ENCODE measurements around the gene C1QC.

The C1QC gene

DNA sequence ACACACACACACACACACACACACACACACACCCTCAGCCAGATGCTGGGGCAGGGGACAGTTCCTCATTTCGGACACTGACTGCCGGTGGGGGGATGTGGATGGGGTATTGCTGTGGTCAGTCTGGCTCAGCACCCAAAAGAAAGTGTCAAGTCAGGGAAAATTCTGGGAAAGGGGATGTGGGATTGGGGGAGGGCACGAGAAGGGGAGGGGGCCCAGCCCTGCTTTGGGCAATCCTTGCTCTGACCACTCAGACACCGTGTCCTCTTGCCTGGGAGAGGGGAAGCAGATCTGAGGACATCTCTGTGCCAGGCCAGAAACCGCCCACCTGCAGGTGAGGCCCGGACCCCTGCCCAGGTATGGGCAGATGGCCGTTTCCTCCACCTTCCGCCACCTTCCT, at the start of gene C1QC:
C1QC (plus strand) TSS at position 253 of the 400 bp plus-strand sequence. CDS start 391 bp downstream, outside the sequence.
- no peak for DNase-seq

DNA sequence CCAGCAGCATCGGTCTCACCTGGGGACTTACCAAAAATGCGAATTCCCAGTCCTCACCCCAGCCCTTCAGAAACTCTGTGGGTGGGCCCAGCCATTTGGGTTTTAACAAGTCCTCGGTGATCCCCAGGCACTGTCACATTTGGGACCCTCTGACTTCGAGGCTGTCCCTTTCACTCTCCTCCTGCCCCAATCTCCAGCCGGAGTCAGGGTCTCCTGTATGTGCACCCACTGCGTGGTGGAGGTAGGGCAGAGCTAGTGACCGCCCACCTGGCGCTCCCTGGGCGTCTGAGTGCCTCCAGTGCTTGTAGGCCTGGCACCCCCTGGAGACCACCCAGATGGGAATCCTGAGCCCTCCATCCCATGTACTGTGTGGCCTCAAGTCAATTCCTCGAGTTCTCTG, 49.0 kb upstream of the C1QC start:
- DNase-seq: no peak

DNA sequence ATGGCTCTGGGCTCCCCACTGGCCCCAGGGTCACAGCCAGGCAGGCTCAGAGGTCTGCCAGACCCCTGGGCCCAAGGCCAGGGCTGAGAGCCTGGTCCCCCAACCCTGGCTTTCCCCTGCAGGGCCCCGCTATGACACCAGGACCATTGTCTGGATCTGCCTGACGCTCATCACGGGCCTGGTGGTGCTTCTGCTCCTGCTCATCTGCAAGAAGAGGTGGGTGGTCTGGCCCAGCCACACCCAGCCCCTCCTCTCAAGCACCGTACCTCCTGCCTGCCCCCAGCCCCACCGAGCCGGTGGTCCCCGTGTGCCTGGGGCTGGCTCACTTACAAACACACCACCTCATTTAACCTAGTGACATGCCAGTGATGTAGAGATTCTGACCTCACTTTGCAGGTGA, 48.3 kb upstream of the C1QC start:
- DNase-seq: no peak

DNA sequence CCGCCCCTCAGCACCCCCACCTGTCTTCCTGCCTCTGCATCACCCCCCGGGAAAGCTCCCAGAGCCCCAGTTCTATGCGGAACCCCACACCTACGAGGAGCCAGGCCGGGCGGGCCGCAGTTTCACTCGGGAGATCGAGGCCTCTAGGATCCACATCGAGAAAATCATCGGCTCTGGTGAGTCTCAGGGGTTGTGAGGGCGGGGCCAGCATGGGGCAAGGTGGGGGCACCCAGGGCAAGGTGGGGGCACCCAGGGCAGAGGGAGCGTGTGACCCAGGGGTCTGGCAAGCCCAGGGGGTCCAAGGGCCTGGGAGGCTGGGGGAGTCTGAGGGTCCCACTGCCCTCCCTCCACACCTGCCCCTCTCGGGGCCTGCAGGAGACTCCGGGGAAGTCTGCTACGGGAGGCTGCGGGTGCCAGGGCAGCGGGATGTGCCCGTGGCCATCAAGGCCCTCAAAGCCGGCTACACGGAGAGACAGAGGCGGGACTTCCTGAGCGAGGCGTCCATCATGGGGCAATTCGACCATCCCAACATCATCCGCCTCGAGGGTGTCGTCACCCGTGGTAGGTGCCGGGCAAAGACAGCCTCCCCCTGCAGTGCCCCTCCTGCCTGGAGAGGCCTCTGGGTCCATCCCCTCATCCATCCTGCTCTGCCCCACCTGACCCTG, 46.0 kb upstream of the C1QC start:
- DNase-seq: no peak

DNA sequence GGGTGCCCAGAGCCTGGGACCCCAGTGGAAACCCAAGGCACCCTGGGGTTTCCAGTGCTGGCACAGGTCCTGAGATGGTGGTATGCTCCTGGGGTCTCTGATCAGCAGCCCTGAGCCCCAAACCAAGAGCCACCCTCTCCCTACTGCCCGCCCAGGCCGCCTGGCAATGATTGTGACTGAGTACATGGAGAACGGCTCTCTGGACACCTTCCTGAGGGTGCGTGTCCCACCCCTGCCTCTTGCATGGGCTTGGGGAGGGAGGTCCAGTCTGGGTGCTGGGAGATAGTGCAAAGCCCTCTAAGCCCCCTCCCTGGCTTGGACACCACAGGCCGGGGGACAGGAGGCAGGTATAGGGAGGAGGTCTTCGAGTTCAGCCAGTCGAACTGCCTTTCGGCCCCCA, 45.4 kb upstream of the C1QC start:
- no peak for DNase-seq

DNA sequence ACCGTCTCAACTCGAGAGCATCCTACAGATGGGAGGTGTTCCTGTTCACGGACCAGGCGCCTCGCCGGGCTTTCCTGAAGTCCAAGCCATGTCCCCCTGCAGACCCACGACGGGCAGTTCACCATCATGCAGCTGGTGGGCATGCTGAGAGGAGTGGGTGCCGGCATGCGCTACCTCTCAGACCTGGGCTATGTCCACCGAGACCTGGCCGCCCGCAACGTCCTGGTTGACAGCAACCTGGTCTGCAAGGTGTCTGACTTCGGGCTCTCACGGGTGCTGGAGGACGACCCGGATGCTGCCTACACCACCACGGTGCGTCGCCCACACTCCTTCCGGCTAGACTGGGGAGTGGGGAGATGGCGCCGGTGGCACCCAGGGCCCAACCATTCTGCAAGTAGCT, 44.7 kb upstream of the C1QC start:
- no peak for DNase-seq

DNA sequence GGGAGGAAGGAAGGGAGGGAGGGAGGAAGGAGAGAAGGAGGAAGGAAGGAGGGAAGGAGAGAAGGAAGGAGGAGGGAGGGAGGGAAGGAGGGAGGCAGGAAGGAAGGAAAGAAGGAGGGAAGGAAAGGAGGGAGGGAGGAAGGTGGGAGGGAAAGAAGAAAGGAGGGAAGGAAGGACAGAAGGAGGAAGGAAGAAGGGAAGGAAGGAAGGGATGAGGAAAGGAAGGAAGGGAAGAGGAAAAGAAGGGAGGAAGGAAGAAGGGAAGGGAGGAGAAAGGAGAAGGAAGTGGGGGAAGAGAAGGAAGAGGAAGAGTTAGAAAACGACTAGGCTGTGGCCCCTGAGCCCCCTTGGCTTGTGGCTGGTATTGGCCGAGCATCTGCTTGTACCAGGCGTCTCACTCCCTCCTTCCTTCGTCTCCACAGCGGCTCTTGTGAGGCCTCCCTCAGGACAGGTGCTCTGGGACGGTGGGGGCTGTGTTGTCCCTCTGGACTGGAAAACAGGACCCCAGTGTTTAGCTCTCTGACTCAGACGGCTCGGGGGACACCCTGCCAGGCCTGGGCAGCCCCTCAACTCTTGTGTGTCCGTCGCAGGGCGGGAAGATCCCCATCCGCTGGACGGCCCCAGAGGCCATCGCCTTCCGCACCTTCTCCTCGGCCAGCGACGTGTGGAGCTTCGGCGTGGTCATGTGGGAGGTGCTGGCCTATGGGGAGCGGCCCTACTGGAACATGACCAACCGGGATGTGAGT, 43.2 kb upstream of the C1QC start:
- DNase-seq: no peak

DNA sequence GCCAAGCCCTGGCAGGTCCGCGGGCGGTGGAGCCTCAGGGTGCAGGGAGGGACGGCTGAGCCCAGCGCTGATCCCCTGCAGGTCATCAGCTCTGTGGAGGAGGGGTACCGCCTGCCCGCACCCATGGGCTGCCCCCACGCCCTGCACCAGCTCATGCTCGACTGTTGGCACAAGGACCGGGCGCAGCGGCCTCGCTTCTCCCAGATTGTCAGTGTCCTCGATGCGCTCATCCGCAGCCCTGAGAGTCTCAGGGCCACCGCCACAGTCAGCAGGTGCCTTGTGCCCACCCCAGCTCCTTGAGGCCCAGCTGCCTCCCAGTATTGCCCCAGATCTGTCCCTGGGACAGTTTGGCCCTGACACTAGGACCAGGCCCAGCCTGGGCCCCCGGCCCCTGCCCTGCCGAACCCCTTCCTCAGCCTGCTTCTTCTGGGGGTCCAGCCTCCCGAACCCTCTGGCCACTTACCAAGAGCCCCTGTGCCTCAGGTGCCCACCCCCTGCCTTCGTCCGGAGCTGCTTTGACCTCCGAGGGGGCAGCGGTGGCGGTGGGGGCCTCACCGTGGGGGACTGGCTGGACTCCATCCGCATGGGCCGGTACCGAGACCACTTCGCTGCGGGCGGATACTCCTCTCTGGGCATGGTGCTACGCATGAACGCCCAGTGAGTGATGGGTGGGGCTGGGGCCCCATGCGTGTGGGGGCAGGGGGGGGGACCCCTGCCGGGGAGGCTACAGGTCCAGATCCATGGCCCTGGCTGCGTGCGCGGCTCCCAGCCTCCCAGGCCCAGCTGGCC, 42.4 kb upstream of the C1QC start:
- DNase-seq: no peak

DNA sequence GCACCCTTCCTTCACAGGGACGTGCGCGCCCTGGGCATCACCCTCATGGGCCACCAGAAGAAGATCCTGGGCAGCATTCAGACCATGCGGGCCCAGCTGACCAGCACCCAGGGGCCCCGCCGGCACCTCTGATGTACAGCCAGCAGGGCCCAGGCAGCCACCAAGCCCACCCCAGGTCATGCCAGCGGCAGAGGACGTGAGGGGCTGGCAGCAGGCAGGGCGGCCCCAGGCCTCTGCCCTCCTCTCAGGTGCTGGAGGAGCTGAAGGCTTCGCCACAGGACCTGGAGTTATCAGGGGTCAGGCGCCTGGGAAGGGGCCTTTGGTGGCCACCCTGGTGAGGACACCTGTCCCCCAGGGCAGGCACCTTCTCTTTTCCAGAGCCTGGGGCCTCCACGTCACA, 41.8 kb upstream of the C1QC start:
- DNase-seq: no peak

DNA sequence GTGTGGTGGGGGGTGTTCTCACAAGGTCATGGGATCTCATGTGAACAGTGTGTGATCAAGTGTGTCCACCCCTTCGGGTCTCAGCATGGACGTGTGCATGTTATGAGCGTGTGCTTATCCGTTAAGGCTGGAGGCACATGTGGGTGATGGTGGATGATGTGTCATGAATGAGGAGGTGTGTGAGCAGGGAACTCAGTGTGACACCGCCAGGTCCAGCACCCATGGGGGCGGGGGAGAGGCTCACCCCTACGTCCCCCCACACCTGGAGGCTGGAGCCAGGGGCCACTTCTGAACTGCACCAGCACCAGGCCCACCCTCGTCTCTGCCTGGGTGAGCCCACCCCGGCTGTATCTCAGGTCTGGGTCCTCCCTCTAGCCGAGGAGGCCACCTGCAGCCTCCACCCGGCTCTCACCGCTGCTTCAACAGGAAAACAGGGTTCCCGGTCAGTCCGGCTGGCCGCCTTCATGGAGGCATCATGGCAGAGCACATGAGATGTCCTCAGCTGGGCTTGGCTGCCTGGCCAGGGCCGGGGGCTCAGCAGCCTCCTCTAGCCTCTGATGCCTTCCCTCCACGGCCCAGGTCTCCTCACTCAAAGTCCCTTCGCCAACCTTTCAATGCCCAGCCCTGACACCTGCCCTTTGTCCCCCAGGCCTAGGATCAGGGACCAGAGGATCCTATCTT, 41.2 kb upstream of the C1QC start:
- no peak for DNase-seq

DNA sequence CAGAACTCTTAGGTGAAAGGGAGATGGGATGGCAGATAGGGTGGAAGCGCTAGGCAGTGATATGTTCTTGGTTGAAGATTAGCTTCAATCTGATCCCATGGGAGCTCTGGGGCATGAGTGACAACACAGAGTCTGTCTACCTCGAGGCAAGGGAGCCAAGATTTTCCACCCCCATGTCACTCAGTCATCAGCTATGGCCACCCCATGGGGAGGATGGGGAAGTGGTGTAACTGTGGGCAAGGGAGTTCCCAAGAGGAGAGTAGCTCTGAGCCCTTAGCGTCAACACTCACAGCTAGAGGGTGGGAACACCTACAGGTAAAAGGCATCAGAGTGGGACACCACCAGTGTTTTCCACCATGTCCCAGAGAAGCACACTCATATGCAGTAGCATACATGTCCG, 37.3 kb upstream of the C1QC start:
- DNase-seq: no peak

DNA sequence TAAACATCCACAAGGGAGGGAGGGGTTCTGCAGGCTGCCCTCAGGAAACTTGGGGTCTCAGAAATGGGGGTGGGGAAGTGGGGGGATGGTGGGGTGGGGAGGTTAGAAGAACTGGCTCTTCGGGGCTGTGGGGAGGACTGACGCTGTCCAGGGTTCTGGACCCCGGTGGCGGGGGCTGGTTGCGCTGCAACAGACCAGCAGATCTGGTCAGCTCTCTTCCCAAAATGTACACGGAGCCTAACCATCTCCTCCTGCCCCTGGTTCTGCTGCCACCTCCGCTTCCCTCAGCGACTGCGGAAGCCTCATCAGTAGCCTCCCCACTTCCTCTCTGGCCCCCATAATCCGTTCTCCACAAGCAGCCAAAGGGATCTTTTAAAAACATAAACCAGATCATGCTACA, 36.3 kb upstream of the C1QC start:
- no peak for DNase-seq

DNA sequence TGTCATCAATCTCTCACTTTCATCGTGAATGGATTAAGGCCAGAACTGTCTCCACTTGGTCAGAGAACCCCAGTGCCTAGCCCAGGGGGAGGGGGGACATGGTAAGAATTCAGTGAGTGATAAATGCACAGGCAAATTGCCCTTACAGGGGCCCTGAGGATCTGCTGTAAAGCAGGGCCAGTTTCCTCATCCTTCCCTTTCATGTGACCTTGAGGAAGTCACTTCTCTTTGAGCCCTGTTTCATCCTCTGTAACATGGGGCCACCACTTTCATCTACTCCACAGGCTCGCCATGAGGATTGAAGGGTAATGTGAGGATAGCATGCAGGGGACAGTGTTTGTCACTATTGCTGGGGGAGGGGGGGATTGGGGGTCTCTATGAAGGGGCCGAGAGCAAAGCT, 35.1 kb upstream of the C1QC start:
- no peak for DNase-seq

DNA sequence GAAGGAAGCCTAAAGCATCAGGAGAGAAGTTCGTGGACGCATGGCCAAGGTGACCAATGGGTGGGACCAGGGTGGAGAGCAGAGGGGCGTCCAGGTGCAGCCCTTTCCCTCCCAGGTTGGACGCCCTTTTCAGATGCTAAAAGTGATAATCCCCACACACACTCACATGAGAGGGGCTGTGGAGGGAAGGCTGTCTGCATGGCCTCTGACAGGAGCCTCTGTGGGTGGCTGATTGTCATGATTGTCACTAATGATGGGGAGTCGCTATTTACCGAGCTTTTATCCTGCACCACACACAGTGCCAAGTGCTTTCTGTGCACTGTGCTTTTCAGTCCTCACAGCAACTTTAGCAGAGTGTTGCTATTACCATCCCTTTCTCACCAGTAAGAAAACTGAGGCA, 34.1 kb upstream of the C1QC start:
- no peak for DNase-seq

DNA sequence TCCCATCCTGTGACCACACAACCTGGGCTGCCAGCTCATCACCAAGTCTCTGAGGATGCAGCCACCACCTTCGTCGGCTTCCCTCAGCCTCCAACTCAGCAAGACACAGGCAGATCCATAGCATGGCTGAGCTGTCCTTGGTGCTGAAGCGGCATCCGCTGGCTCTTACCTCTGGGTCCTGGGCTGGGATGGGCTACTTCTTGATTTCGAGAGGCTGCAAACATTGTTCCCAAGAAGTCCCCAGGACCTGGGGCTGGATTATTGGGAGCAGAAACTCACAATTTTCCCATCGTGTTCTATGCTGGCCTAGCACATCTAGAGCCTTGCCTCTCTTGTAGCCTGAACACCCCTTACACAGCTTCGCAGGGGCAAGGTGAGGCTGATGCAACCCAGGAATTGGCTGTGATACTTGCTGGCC, 31.9 kb upstream of the C1QC start:
- no peak for DNase-seq

DNA sequence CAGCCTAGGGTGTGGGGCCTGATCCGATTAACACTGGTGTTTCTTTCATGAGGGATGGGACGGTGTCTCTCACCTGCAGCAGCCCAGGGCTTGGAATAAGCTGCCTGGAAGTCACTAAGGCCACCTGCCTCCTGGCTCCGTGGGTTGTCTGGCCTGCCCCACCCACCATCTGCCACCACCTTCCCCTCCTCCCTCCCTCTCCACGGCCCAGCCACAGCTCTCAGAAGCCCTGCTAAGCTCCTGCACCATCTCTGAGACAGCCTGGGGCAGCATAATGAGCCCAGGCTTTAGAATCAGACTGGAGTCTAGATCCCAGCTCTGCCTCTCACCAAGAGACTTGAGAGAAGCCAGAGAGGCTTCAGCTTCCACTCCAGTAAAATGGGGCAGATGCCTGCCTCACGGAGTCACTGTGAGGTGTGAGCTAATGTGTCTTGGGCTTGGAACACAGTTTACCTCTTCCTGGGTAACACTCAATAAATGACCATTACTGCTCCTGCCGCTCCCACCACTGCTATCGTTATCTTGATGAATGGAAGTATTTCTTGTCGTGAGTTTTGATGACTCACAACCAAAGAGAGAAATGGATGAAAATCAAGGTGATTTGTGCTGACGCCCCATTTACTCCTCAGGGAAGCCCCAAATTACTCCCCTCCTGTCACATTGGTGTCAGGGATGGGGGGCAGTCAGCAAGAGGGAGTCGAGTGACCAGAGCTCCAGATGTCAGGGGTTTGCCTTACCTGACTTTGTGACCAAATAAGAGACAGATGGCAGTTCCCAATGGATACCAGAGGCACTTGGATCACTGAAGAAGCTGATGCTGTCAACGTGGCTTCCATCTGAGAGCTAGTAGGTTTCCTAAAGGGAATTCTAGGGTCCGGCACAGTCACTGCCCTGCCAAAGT, 30.5 kb upstream of the C1QC start:
- no peak for DNase-seq

DNA sequence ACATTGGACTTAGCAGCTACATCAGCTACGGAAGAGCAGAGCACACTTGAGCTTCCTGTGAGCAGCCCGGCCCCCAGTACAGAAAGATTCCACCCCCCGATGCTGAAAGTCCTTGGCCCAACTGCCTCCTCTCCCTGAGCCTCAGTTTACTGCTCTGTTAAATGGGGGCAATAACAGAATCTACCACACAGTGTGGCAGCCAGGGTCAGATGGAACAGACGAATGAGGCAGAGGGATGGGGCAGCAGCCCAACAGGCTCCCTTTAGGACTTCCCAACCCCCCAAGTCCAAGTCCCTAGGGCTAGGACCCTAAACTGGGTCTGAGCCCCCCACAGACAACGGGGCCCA, 29.9 kb upstream of the C1QC start:
- DNase-seq: no peak

DNA sequence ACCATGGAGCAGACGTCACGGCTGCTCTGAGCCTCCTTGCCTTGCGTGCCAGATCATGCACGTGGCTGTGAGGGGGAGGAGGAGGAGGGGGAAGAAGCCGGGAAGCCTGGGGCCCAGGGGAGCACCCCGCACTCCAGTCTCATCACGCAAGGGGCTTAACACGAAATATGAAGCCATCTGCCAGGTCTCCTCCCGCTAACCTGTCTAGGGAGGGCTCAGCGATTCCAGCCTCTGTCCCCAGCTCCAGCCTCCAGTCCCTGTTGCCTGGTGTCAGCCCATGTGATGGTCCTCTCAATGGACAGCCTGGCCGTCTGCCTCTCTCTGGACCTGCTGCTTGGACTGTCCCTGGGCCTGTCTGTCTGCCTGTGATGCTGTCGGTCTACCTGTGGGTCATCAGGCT, 29.5 kb upstream of the C1QC start:
- no peak for DNase-seq

DNA sequence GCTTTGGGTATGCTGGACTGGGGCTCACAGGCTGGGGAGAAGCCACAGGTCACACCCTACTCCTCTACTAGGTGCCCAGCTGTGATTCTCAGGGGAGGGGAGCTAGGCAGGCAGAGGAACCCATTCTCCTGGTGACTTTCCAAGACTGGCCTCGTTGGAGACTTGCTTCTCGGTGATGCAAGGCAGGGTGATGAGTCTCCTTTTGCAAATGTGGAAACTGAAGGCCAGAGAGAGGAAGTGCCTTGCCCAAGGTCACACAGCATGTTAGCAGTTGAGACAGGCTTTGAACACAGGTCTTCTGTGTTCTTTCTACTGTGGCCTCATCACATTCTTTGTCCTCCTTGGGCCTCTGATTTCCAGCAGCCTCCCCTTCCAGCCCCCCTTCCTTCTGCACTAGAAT, 27.5 kb upstream of the C1QC start:
- DNase-seq: no peak

DNA sequence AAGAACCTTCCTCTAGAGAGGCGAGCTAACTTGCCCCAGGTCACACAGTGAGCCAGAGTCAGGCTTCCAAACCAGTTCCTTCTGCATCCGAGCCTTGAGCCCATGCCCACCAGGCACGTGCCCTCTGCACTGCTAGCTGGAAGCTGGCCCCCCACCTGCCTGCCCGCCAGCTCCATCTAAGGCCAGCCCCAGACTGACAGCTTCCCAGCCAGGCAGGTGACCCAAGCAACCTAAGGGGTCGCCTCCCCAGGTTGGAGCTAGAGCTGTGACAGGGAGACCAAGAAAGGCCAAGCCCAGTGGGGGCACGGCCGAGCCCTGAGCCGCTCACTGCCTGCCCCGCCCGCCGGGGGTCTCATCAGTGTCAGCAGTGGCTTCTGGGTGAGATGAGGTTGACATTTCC, 26.9 kb upstream of the C1QC start:
- no peak for DNase-seq

DNA sequence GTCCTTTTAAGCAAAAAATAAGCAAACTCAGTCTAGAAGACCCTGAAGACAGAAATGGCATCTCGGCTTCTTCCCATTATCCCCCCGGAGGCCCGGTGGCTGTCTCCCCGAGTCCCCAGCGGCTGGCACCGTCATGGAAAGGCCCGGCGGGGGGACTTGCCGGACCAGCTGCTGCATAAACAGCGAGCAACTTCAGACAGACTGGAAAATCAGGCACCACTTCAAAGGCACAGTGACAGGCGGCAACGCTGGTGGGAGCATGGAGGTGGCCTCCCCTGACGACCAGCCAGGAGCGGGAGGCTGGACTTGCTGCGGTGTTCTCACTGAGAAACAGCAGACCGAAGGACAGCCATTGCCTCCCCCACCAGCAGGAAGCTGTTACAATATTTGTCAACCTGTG, 25.4 kb upstream of the C1QC start:
- DNase-seq: no peak

DNA sequence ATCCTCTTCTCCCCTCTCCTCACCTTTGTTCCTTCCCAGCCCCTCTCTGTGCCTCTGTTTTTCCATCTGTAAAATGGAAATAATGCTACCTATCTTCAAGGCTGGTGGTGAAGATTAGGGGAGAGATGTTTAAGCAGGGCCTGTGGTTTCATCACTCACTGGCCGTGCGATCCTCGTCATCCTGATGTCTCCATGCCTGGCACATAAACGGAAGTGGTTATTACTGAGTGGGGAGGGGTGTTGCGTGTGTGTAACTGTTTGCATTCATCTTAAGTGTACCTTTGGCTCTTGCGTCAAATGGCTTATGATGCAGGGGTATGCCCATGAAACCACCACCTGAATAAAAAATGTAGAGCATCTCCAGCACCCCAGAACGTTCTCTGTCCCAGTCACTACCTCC, 24.2 kb upstream of the C1QC start:
- DNase-seq: no peak

DNA sequence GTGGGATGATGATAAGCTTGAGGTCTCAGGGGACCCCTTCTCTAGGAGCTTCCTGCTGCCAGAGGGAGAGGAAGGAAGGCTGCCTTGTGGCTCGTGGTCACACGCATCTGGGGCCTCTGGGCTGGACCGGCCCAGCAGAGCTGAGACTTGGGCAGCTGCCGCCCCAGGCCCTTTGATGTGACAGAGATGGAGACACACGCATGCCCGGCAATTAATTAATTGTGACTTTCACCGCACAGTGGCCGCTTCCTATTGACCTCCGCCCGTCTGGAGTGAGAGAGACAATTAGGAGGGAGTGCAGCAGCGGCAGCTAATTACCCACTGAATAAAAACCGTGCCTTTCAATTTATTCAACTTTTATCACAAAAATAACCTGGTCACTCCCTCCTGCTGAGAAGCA, 23.6 kb upstream of the C1QC start:
- DNase-seq: no peak

All from NCI-H1694 treated with DMSO at 0.1 percent for 48 hours (cell line).